K562 (cell line): ENCODE results near the gene NYAP2. TPM values are rescaled to one million over a fixed set of nuclear protein-coding genes. Genes with fewer than 3 reads are reported as not detected.

Experiments
- ATAC-seq: fragments of 200-7000 bp; cut with Tn5 transposase; 3 replicates; pipeline ENCODE4 v1.9.1; 2020; ENCODE audit warnings: moderate library complexity
- BruUV-seq: library from RNA; stranded (reverse); fragments of 400-500 nt; replicated peaks from 2 replicates; lab custom pipeline; 2021; lab: Mats Ljungman, UMichigan
- CTCF ChIA-PET: fragments of 300-600 bp; formaldehyde crosslinking; extraction: SDS; loops from one replicate; lab custom pipeline; 2021; ENCODE audit warnings: low intra/inter-chr PET ratio; lab: Yijun Ruan, JAX
- POLR2A ChIA-PET: fragments of 300-600, 350-650 bp; sonication (Branson Sonifier 250); formaldehyde crosslinking; extraction: SDS; loops from one replicate; lab custom pipeline; 2021; ENCODE audit warnings: antibody characterized with exemption, inconsistent platforms; lab: Yijun Ruan, JAX
- DNase-seq, 4 experiments: peaks; one replicate each; pipeline versions ENCODE4 v3.0.0 to v3.0.0-alpha.2; 2011 to 2018; ENCODE audit warnings: low spot score in 3 of 4, mixed read lengths in 3 of 4; ENCODE audit errors: extremely low read depth in 1 of 4
- FAIRE-seq: peaks from 2 replicates; lab custom pipeline; 2011; peaks lifted over from hg19 to GRCh38; lab: Jason Lieb, UNC
- H2AFZ ChIP-seq: 2 replicates; pipeline ENCODE4 v1.6.0; 2011; ENCODE audit warnings: low read depth, low read length, control low read depth, inconsistent platforms
- H3K27ac ChIP-seq: fragments of 200-600 bp; 3 replicates; pipeline ENCODE4 v1.8.0; 2011; ENCODE audit warnings: low read depth, mild to moderate bottlenecking, control low read depth, inconsistent platforms, low read length, moderate library complexity, mixed read lengths; ENCODE audit errors: extremely low read depth
- H3K27me3 ChIP-seq, 2 experiments: fragments of 300-600 bp in 1 of 2; 2 replicates in 1 of 2; 3 replicates in 1 of 2; pipeline versions ENCODE4 v1.6.0 to v1.8.0; 2011; ENCODE audit warnings: inconsistent platforms in 2 of 2, low read length in 2 of 2, mild to moderate bottlenecking in 1 of 2, mixed read lengths in 1 of 2, moderate library complexity in 1 of 2; ENCODE audit not compliant: control insufficient read depth in 2 of 2, insufficient read depth in 2 of 2
- H3K36me3 ChIP-seq: fragments of 300-600 bp; 3 replicates; pipeline ENCODE4 v1.8.0; 2011; ENCODE audit warnings: mild to moderate bottlenecking, low read length, inconsistent platforms; ENCODE audit not compliant: control insufficient read depth, insufficient read depth
- H3K4me1 ChIP-seq, 2 experiments: fragments of 200-600 bp in 1 of 2; replicated peaks in 1 of 2; 2 replicates in 1 of 2; 3 replicates in 1 of 2; pipeline versions ENCODE4 v1.5.1 to v1.8.0; 2011; ENCODE audit warnings: inconsistent platforms in 2 of 2, low read length in 2 of 2, mild to moderate bottlenecking in 1 of 2, mixed read lengths in 1 of 2, moderate library complexity in 1 of 2; ENCODE audit not compliant: control insufficient read depth in 2 of 2, insufficient read depth in 2 of 2
- H3K4me2 ChIP-seq: 2 replicates; pipeline ENCODE4 v1.6.1; 2011; ENCODE audit warnings: low read length, control low read depth, inconsistent platforms, mixed read lengths; ENCODE audit not compliant: insufficient read depth
- H3K4me3 ChIP-seq: fragments of 200-600 bp; sonication (generic), shearing (Covaris generic); 2 replicates; pipeline ENCODE4 v1.5.1; 2016; ENCODE audit warnings: control low read depth, inconsistent platforms
- H3K79me2 ChIP-seq: fragments of 200-600 bp; 3 replicates; pipeline ENCODE4 v1.8.0; 2011; ENCODE audit warnings: low read length, inconsistent platforms; ENCODE audit not compliant: control insufficient read depth, insufficient read depth
- H3K9ac ChIP-seq, 2 experiments: 2 replicates each; pipeline versions ENCODE4 v1.6.0 to v1.6.1; 2011; ENCODE audit warnings: low read depth in 2 of 2, low read length in 2 of 2, control low read depth in 1 of 2, inconsistent platforms in 1 of 2, mild to moderate bottlenecking in 1 of 2, mixed read lengths in 1 of 2; ENCODE audit not compliant: insufficient read depth in 1 of 2
- H3K9me1 ChIP-seq: one replicate; pipeline ENCODE4 v1.6.0; 2011; ENCODE audit warnings: inconsistent platforms, mild to moderate bottlenecking, low read length, moderate library complexity; ENCODE audit not compliant: control insufficient read depth, insufficient read depth
- H3K9me3 ChIP-seq: replicated peaks from 2 replicates; pipeline ENCODE4 v1.5.1; 2011; ENCODE audit warnings: low read depth, low read length, inconsistent platforms; ENCODE audit not compliant: control insufficient read depth, insufficient read depth
- H4K20me1 ChIP-seq: replicated peaks from 2 replicates; pipeline ENCODE4 v1.6.1; 2011; ENCODE audit warnings: low read length, inconsistent platforms, mixed read lengths; ENCODE audit not compliant: control insufficient read depth, insufficient read depth
- DDX20 ChIP-seq: fragments of 450-650 bp; IDR thresholded peaks from 2 replicates; pipeline ENCODE4 v1.6.1; 2016; ENCODE audit warnings: missing genetic modification characterization, low read depth, mild to moderate bottlenecking, missing compliant biosample characterization, moderate library complexity
- ETV6 ChIP-seq, 3 experiments: fragments of 150-350 bp in 1 of 3; sonication (generic) in 1 of 3; formaldehyde crosslinking in 1 of 3; IDR thresholded peaks; 2 replicates each; pipeline versions ENCODE4 v1.6.1 to v1.8.0; 2014 to 2022; ENCODE audit warnings: borderline replicate concordance in 2 of 3, low read depth in 2 of 3, antibody characterized with exemption in 1 of 3, low read length in 1 of 3, mild to moderate bottlenecking in 1 of 3, missing genetic modification reagents in 1 of 3
- FOXP1 ChIP-seq: sonication (generic); formaldehyde crosslinking; IDR thresholded peaks from 2 replicates; pipeline ENCODE4 v1.8.0; 2022; ENCODE audit warnings: mild to moderate bottlenecking, missing genetic modification reagents
- HCFC1 ChIP-seq: IDR thresholded peaks from 2 replicates; pipeline ENCODE4 v1.6.1; 2012; ENCODE audit warnings: low read depth, low read length, improper control_type of control experiment
- PTTG1 ChIP-seq: fragments of 450-650 bp; IDR thresholded peaks from 2 replicates; pipeline ENCODE4 v1.6.1; 2016; ENCODE audit warnings: low read depth, mild to moderate bottlenecking, missing genetic modification characterization, missing compliant biosample characterization
- TCF7L2 ChIP-seq: fragments of 150-350 bp; IDR thresholded peaks from 2 replicates; pipeline ENCODE4 v1.6.1; 2016; ENCODE audit warnings: low read depth, mild to moderate bottlenecking, low read length, moderate library complexity
- WGBS: fragments of 100-300 bp; shearing (Covaris generic); methylation state at CpG from one replicate; pipeline ENCODE4 v1.1.6; 2016; ENCODE audit warnings: low coverage, mixed read lengths; ENCODE audit not compliant: insufficient coverage; ENCODE audit errors: missing lambda C conversion rate; 5-methylcytosine and 5-hydroxymethylcytosine counted together
- in situ Hi-C: fragments of 300-500 bp; cut with MboI; formaldehyde crosslinking; loops from 4 replicates; pipeline ENCODE4 v1.15.0; 2018; ENCODE audit warnings: inconsistent platforms, mixed read lengths
- intact Hi-C: fragments of 100-400 bp; cut with micrococcal nuclease; formaldehyde crosslinking; loops from 2 replicates; pipeline ENCODE4 v1.14.2; 2022
- polyA plus RNA-seq, 8 experiments: library from polyadenylated mRNA; depleted of rRNA in 4 of 8; stranded (reverse) in 5 of 8; unstranded in 3 of 8; fragments of >200 nt; fragmentation: Nextera tagmentation in 2 of 8; fragmentation: Illumina TruSeq in 1 of 8; extraction: Ambion mirVana in 2 of 8; extraction: Trizol in 1 of 8; gene quantifications; 2 replicates each; pipeline versions ENCODE4 v1.2.1 to v1.2.3, GENCODE V29; 2011 to 2014; ENCODE audit warnings: inconsistent platforms in 1 of 8, missing spikeins in 1 of 8
- total RNA-seq, 7 experiments: library from RNA; depleted of rRNA in 6 of 7; stranded (reverse); fragments of >200 nt in 6 of 7; fragmentation: Illumina TruSeq in 2 of 7; extraction: Trizol in 2 of 7; gene quantifications; 2 replicates each; pipeline versions ENCODE4 v1.2.1 to v1.2.3, GENCODE V29; 2011 to 2021; ENCODE audit warnings: low replicate concordance in 1 of 7
- TF ChIP-seq, protein P1 (sequence below): fragments of 250-450 bp; sonication (Bioruptor Pico); IDR thresholded peaks from 2 replicates; pipeline ENCODE4 v1.8.0; 2022; ENCODE audit warnings: inconsistent platforms, mild to moderate bottlenecking, moderate library complexity, borderline replicate concordance
- TF ChIP-seq, protein P2 (sequence below): fragments of 450-650 bp; formaldehyde crosslinking; IDR thresholded peaks from 2 replicates; pipeline ENCODE4 v1.4.0; 2020; ENCODE audit warnings: mild to moderate bottlenecking

The NYAP2 gene
- total and polyA plus RNA-seq, 9 of the 15 experiments (the other 6 are each of a cell fraction or from before 2014, with no cell fraction given), result 0.03 to 0.04 (median 0.04) TPM; not detected in 3

DNA sequence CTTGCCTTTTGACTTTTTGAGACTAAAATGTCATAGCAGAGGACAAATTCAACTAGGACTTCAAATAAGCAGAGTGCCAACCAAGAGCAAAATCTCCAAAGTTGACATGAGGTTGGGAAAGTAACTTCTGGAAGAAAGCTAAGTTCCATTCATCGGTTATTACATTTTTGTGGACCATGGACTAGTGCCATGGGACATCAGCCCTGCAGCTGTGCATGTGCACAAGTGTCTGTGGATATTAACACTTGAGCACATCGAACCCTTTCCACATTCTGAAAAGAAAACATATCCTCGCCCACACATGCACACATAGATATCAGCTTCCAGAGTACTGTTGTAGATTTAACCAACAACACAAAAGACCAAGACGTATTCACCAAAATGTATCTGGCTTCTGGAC is 262.6 kb downstream of the NYAP2 start:
- H3K27me3 ChIP-seq, result no peaks in the 10 kb centered on the region
- no peak for FAIRE-seq
- CTCF ChIA-PET, result no interaction called here
- WGBS, result 11% methylated on average over 4 of the region's 4 CpGs
- H3K9me3 ChIP-seq, result no peaks in the 10 kb centered on the region
- no peak overlapping the region for H2AFZ ChIP-seq
- no peaks in the 10 kb centered on the region for H3K4me1 ChIP-seq
- intact Hi-C loops, result no loop called here
- no peak overlapping the region for H3K4me3 ChIP-seq
- no peak overlapping the region for H3K27ac ChIP-seq
- TF ChIP-seq FOXP1 (CRISPR knock-in tag), result no peak
- TF ChIP-seq, all 486 proteins: peak for 0
- POLR2A ChIA-PET, result no interaction called here
- Histone ChIP-seq H3K9ac (no peak overlapping the region), H3K4me2 (no peak overlapping the region), H3K36me3 (no peaks in the 10 kb centered on the region), H4K20me1 (no peaks in the 10 kb centered on the region), H3K9me1 (no peaks in the 10 kb centered on the region), H3K79me2 (no peaks in the 10 kb centered on the region)
- no peak for ATAC-seq
- DNase-seq, result no peak
- BruUV-seq, result no TSS peak
- in situ Hi-C loops, result loop anchor here (25.0 kb wide), 1 partner anchor 1150 kb away; no protein-coding TSS in a partner anchor

DNA sequence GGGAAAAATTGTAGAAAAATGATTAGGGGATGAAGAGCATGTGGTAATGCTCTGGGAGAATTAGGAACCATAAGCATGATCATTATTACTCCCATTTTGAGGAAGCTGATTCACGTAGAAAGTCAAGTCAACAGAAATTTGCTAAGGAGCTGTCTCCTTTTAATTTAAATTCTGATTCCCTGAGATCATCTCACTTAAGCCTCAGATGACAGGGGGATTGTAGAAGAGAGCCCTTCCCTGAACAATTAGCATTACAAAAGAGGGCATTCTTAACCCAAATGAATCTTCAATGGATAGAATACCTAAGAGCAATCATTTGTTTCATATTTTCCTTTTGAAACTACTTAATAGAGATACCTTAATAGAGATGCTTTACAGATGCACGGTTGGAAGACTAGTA is 267.9 kb downstream of the NYAP2 start:
- Histone ChIP-seq H3K79me2 (no peaks in the 10 kb centered on the region), H3K27ac (no peak overlapping the region), H3K4me3 (no peak overlapping the region), H3K4me1 (no peaks in the 10 kb centered on the region), H2AFZ (no peak overlapping the region), H3K9ac (no peak overlapping the region), H3K36me3 (no peaks in the 10 kb centered on the region), H4K20me1 (no peaks in the 10 kb centered on the region), H3K9me1 (no peaks in the 10 kb centered on the region), H3K9me3 (no peaks in the 10 kb centered on the region), H3K27me3 (no peaks in the 10 kb centered on the region), H3K4me2 (no peak overlapping the region)
- no peak for FAIRE-seq
- DNase-seq, result no peak
- ChIA-PET POLR2A (no interaction called here), CTCF (no interaction called here)
- intact Hi-C loops, result loop anchor here (5.0 kb wide), 1 partner anchor 1570 kb away; no protein-coding TSS in a partner anchor
- no peak for TF ChIP-seq ETV6 (IDR thresholded peaks at IDR 0.05; ENCODE audit: borderline replicate concordance in 1 of 2, low read depth in 2 of 2, low read length in 1 of 2)
- no peak for TF ChIP-seq ETV6 (CRISPR knock-in tag; IDR thresholded peaks at IDR 0.05; ENCODE audit: borderline replicate concordance)
- TF ChIP-seq PTTG1 (tag), result no peak
- no peak for TF ChIP-seq TCF7L2
- no peak for TF ChIP-seq HCFC1
- TF ChIP-seq, protein P1, sequence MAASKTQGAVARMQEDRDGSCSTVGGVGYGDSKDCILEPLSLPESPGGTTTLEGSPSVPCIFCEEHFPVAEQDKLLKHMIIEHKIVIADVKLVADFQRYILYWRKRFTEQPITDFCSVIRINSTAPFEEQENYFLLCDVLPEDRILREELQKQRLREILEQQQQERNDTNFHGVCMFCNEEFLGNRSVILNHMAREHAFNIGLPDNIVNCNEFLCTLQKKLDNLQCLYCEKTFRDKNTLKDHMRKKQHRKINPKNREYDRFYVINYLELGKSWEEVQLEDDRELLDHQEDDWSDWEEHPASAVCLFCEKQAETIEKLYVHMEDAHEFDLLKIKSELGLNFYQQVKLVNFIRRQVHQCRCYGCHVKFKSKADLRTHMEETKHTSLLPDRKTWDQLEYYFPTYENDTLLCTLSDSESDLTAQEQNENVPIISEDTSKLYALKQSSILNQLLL (CRISPR knock-in tag), result no peak
- TF ChIP-seq, protein P2, sequence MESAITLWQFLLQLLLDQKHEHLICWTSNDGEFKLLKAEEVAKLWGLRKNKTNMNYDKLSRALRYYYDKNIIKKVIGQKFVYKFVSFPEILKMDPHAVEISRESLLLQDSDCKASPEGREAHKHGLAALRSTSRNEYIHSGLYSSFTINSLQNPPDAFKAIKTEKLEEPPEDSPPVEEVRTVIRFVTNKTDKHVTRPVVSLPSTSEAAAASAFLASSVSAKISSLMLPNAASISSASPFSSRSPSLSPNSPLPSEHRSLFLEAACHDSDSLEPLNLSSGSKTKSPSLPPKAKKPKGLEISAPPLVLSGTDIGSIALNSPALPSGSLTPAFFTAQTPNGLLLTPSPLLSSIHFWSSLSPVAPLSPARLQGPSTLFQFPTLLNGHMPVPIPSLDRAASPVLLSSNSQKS (CRISPR knock-in tag), result no peak
- TF ChIP-seq DDX20 (tag), result no peak
- no peak for ATAC-seq
- in situ Hi-C loops, result loop anchor here (5.0 to 25.0 kb wide), 2 partner anchors 1145 to 1430 kb away; no protein-coding TSS in a partner anchor
- BruUV-seq, result no TSS peak
- WGBS, result 0% methylated on average over 2 of the region's 2 CpGs
